Adrenal gland (tissue), 5 donors: Measurements from ENCODE around the gene GRM4.

ENCODE experiments used
- POLR2A ChIP-seq, 2 donors: fragments of 450-650 bp; IDR thresholded peaks; one replicate each; pipeline ENCODE4 v1.6.1; 2017; ENCODE audit warnings: antibody characterized with exemption in 2 of 2, mild to moderate bottlenecking in 2 of 2, moderate library complexity in 1 of 2
- TF ChIP-seq, protein P1 (sequence below), 6 experiments: fragments of 450-650 bp in 4 of 6; fragments of 200-600 bp in 2 of 6; sonication (generic) in 1 of 6; IDR thresholded peaks; 1 replicate in 5 of 6; 2 replicates in 1 of 6; pipeline versions ENCODE4 v1.5.1 to v1.8.0; 2016 to 2021; ENCODE audit warnings: antibody characterized with exemption in 6 of 6, mild to moderate bottlenecking in 2 of 6, moderate library complexity in 1 of 6
- donor health status: DM: no; HTN: no; CAD: no.

DNA sequence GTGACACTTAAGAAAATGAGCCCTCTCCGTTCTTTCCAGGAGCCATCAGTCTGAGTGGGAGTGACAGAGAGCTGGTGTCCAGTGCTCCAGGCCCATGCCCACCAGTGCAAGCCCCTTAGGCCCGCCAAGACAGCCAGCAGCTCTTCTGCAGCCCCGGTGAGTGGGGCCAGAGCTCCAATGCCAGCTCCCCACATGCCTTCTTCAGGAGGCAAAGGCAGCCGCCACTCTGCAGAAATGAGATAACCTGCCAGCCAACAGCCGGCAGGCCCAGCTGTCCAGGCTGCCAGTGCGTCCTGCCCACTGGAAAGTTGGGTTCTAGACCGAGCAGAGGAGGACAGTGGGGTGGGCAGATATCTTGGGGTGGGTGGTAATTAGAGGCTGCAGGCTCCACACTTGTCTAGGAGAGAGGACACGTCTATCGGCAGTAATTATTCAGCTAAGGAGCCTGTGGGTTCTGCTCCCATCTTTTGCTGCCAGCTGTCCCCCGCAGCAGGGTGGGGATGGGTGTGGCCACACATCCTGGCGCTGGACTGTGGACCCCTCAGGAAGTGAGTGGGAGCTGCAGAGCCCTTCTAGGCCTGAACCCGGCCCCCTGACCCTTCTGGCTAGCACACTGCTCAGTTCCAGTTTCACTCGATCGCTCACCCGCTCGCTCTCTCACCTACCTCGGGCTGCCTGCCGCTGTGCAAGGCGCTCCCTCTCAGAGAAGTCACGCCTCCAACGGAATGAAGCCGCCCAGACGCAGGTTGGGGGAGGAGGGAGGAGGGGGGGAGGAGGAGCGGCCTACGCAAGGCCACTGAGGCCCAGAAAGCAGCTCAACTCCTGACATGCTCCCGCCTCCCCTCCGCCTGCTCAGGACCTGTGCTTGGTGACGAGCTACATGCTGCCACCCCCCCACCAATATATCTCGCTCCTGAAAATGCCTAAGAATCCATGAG, 3.6 kb downstream of the GRM4 start:
- TF ChIP-seq, protein P1, sequence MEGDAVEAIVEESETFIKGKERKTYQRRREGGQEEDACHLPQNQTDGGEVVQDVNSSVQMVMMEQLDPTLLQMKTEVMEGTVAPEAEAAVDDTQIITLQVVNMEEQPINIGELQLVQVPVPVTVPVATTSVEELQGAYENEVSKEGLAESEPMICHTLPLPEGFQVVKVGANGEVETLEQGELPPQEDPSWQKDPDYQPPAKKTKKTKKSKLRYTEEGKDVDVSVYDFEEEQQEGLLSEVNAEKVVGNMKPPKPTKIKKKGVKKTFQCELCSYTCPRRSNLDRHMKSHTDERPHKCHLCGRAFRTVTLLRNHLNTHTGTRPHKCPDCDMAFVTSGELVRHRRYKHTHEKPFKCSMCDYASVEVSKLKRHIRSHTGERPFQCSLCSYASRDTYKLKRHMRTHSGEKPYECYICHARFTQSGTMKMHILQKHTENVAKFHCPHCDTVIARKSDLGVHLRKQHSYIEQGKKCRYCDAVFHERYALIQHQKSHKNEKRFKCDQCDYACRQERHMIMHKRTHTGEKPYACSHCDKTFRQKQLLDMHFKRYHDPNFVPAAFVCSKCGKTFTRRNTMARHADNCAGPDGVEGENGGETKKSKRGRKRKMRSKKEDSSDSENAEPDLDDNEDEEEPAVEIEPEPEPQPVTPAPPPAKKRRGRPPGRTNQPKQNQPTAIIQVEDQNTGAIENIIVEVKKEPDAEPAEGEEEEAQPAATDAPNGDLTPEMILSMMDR (IDR thresholded peaks at IDR 0.05) = no peak
- no peak for TF ChIP-seq POLR2A (IDR thresholded peaks at IDR 0.05)
